Body of pancreas (tissue), 4 donors: ENCODE data around the gene SLC25A21.
"Not testable (repeated sequence)": the region's sequence is repeated elsewhere in the genome, so short reads cannot be mapped to it uniquely, and the experiment has no call there.

Experiments
- CTCF ChIP-seq, 7 experiments: fragments of 450-650 bp in 4 of 7; fragments of 200-600 bp in 3 of 7; sonication (generic) in 3 of 7; IDR thresholded peaks; one replicate each; pipeline ENCODE4 v1.5.1; 2016 to 2019; ENCODE audit warnings: antibody characterized with exemption in 7 of 7
- POLR2A ChIP-seq, 3 donors: fragments of 450-650 bp; IDR thresholded peaks; one replicate each; pipeline ENCODE4 v1.6.1; 2016; ENCODE audit warnings: antibody characterized with exemption in 3 of 3, mild to moderate bottlenecking in 2 of 3

- not testable (repeated sequence) for TF ChIP-seq CTCF, POLR2A (IDR thresholded peaks at IDR 0.05)
Observed at GRCh38 chr14:36699420-36699819, 473.0 kb downstream of the SLC25A21 start.
